Measurements from ENCODE around the gene SPECC1L.
"Not testable (repeated sequence)": the region's sequence is repeated elsewhere in the genome, so short reads cannot be mapped to it uniquely, and the experiment has no call there.

SPECC1L gene

GRCh38 chr22:24270556-24271385, at the start of gene SPECC1L:
Gene SPECC1L (plus strand): TSS chr22:24270831. CDS start chr22:24302232, 31,401 bp downstream.
- in situ Hi-C loops (cut with MboI; ENCODE audit: low sequenced_read_pairs): no loop called here

GRCh38 chr22:24224468-24224867, 46.2 kb upstream of the SPECC1L start:
- in situ Hi-C loops (cut with MboI; ENCODE audit: low sequenced_read_pairs): no loop called here

- in situ Hi-C loops (cut with MboI; ENCODE audit: low sequenced_read_pairs): no loop called here
Measured at GRCh38 chr22:24225044-24225601, 45.5 kb upstream of the SPECC1L start.

- in situ Hi-C loops (cut with MboI; ENCODE audit: low sequenced_read_pairs): no loop called here
Measured at GRCh38 chr22:24225951-24226350, 44.7 kb upstream of the SPECC1L start.

- in situ Hi-C loops (cut with MboI; ENCODE audit: low sequenced_read_pairs): no loop called here
Measured at GRCh38 chr22:24230911-24231656, 39.5 kb upstream of the SPECC1L start.

- in situ Hi-C loops (cut with MboI; ENCODE audit: low sequenced_read_pairs): no loop called here
Measured at GRCh38 chr22:24231706-24232105, 38.9 kb upstream of the SPECC1L start.

- in situ Hi-C loops (cut with MboI; ENCODE audit: low sequenced_read_pairs): no loop called here
Measured at GRCh38 chr22:24232124-24232523, 38.5 kb upstream of the SPECC1L start.

GRCh38 chr22:24232725-24233124, 37.9 kb upstream of the SPECC1L start:
- in situ Hi-C loops (cut with MboI; ENCODE audit: low sequenced_read_pairs): no loop called here

GRCh38 chr22:24233235-24233634, 37.4 kb upstream of the SPECC1L start:
- in situ Hi-C loops (cut with MboI; ENCODE audit: low sequenced_read_pairs): no loop called here

- in situ Hi-C loops (cut with MboI; ENCODE audit: low sequenced_read_pairs): no loop called here
Measured at GRCh38 chr22:24233816-24234215, 36.8 kb upstream of the SPECC1L start.

GRCh38 chr22:24235315-24235714, 35.3 kb upstream of the SPECC1L start:
- in situ Hi-C loops (cut with MboI; ENCODE audit: low sequenced_read_pairs): no loop called here

- in situ Hi-C loops (cut with MboI; ENCODE audit: low sequenced_read_pairs): no loop called here
Measured at GRCh38 chr22:24236656-24237055, 34.0 kb upstream of the SPECC1L start.

GRCh38 chr22:24238101-24238694, 32.4 kb upstream of the SPECC1L start:
- in situ Hi-C loops (cut with MboI; ENCODE audit: low sequenced_read_pairs): not testable (repeated sequence)

GRCh38 chr22:24240381-24240780, 30.2 kb upstream of the SPECC1L start:
- in situ Hi-C loops (cut with MboI; ENCODE audit: low sequenced_read_pairs): no loop called here

GRCh38 chr22:24240985-24241692, 29.5 kb upstream of the SPECC1L start:
- in situ Hi-C loops (cut with MboI; ENCODE audit: low sequenced_read_pairs): not testable (repeated sequence)

GRCh38 chr22:24243417-24243816, 27.2 kb upstream of the SPECC1L start:
- in situ Hi-C loops (cut with MboI; ENCODE audit: low sequenced_read_pairs): not testable (repeated sequence)

GRCh38 chr22:24244144-24244787, 26.4 kb upstream of the SPECC1L start:
- in situ Hi-C loops (cut with MboI; ENCODE audit: low sequenced_read_pairs): no loop called here

- in situ Hi-C loops (cut with MboI; ENCODE audit: low sequenced_read_pairs): not testable (repeated sequence)
Measured at GRCh38 chr22:24245030-24245431, 25.6 kb upstream of the SPECC1L start, which contains the start of gene GGT5. Gene GGT5 (minus strand): TSS chr22:24245082. CDS start chr22:24244725, 357 bp downstream.

GRCh38 chr22:24245584-24246561, 24.8 kb upstream of the SPECC1L start:
- in situ Hi-C loops (cut with MboI; ENCODE audit: low sequenced_read_pairs): not testable (repeated sequence)

Measured in hTERT RPE-1 (cell line).